CD4-positive, alpha-beta T cell treated with Interleukin-17A for 4 hours (primary cell): ENCODE measurements around the gene REPIN1.
A peak's percentile ranks its signal among the peaks of the same experiment; 100 is the strongest.

Experiments used
- DNase-seq: peaks from one replicate; pipeline ENCODE4 v3.0.0-alpha.2; 2020; ENCODE audit warnings: mixed read lengths

Gene REPIN1

DNA sequence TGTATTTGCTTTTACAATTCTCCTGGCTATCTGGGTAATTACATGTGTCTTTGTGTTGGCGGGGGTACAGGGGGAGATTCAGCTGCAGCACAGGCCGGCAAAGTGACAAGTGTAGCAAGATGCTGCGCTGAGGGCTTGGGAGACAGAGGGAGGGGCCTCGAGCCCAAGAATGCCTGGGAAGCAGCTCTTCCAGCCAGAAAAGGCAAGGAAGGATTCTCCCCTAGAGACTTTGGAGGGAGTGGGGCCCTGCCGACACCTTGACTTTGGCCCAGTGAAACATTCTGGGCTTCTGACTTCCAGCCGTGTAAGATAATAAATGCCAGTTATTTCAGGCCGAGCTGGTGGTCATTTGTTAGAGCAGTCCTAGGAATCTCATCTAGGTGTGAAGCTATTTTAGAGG lies 7.2 kb upstream of the REPIN1 start:
- DNase-seq = no peak

DNA sequence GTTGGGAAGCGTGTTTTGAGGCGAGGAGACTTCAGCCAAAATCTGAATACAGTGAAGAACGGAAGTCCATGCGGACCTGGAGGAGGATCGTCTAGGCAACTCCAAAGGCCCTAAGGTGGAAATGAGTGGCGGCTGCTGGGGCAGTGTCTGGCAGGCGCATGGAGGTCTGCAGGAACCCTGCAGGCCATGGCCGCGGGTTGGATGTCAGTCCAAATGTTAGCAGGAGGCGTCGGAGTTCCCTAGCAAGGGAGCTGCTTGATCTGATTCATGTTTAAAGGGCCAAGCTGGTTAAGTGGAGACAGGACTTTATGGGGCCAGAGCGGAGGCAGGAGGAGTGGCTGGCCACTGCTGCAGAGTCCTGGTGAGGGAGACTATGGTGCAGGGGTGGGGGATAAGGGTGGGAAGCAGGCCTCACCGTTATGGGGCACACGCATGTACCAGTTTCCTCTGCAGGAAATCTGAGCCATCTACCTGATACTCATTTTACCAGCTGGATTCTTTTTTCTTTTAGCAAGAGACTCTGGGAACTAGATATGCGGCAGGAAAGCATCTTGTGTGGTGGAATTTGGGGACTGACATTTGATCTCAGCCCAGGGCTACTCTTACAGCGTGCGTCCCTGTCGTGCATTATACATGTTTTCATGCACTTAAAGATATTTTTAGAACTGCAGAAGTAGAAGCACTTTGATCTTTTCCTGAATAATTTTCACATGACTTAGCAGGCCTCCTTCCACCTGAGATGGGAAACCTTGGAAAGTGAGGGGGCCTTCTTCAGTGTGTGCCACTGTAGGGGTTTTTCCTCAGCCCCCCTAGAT lies 6.6 kb upstream of the REPIN1 start:
- DNase-seq = no peak

GRCh38 chr7:150363370-150363769 lies 5.3 kb upstream of the REPIN1 start:
- no peak for DNase-seq

DNA sequence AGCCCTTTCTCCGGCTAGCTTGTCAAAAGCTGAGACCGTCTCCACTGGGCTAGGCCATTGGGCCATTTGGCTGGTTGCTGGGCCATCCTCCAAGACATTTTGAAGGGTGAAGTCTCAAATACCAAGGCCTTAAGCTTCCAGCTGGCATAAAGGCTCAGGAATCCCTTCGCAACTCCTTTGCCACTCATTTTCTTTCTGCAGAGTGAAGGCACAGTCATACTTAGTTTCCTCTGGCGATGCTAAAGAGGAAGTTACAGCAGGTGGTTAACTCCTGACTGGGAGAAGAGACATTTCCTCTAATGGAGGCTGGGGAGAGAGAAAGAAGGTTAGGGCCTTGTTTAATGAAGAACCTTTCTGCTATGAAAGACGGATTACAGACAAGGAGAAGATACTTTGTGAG lies 4.8 kb upstream of the REPIN1 start:
- DNase-seq = no peak

GRCh38 chr7:150365194-150365593 lies 3.4 kb upstream of the REPIN1 start:
- DNase-seq = no peak

DNA sequence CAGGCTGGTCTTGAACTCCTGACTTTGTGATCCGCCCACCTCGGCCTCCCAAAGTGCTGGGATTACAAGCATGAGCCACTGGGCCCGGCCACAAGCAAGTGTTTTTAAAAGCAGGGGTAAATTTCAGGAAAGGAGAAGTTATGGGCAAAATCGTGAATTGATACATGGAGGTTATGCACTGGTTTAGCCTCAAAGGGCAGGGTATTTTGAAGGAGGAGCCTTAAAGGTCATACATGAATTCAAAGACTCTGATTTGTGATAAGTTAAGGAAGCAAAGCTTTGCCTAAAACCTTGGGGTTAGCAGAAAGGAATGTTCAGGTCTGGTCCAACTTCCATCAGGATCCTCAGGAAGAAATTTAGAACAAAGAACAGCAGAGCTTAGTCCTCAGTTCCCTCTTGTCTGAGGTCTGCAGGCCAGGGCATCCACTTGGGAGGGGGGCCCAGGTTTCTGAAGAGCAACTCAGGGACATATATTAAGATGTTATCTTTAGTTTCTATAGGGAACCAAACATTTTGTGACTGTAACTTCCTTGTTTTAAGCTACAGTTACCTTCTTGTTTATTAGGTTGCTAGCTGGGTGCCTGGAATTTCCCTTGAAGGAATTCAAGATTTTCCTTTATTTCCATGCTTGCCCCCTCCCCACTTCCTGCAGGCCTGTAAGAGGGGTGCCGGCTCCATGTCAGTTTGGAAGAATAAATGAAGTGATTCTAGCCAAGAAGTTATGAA lies 2.8 kb upstream of the REPIN1 start:
- DNase-seq = no peak

- DNase-seq = no peak
Observed at GRCh38 chr7:150367677-150368095, 936 bp upstream of the REPIN1 start.

DNA sequence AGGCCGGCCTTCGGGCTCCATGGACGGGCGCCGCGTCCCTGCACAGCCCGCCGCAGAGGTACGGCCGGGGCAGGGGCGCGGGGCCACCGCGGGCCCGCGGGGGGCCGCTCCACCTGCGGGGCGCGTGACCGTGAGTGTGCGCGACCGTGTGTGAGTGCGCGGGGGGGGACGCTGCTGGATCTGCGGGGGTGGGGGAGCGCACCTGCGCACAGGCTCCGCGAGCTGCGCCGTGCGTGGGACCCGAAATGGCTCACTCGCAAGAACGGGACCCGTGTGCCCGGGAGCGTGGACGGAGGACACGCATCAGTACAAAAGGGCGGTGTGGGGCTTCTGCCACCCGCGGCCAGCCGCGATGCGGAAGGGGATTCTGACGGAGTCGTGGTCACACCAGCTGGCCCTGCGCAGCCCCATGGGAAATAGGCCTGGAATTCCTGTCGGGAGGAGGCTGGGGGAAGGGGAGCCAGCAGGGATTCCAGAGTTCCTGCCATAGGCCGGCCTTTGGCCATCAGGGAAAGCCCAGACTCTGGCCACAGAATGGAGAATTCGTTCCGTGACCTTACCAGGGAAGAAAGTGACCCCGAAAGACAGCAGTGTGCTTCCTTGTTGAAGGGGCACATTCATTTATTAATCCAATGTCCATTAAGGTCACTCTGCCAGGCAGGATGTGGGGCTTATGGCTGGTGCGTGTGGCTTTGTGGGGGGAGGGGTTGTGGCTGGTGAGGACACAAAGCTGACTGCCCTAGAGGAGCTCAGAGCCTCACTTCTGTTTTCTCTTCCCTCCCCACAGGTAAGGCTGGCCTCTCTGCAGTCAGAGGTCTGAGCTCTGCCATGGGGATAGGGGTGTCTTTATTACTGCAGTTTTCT lies 494 bp downstream of the REPIN1 start:
- peak; percentile 80 for DNase-seq

GRCh38 chr7:150369748-150370501 lies 1.3 kb downstream of the REPIN1 start:
- no peak for DNase-seq

DNA sequence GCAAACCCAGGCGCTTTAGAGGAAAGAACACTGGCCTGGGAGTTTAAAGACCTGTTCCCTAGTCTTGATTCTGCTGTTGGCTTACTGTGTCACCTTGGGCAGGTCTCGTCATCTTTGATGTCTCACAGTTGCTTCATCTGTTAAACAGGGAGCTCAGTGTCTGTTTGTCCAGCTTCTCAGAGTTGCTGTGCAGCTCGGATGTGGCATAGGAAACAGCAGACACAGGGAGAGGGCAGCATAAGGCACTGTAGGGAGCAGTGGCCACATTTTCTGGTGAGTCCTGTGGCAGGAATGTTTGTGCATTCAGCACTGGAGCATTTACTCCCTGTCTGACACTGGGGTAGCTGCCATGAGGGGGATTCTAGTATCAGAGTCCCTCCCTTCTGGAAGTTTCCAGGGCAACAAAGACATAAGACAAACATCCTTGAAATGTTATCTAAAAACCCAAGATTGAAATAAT lies 2.0 kb downstream of the REPIN1 start:
- no peak for DNase-seq

GRCh38 chr7:150371131-150371995 lies 2.7 kb downstream of the REPIN1 start:
- DNase-seq = no peak

DNA sequence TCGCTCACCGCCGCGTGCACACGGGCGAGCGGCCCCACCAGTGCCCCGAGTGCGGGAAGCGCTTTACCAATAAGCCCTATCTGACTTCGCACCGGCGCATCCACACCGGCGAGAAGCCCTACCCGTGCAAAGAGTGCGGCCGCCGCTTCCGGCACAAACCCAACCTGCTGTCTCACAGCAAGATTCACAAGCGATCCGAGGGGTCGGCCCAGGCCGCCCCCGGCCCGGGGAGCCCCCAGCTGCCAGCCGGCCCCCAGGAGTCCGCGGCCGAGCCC lies 3.3 kb downstream of the REPIN1 start:
- DNase-seq = no peak

- no peak for DNase-seq
Observed at GRCh38 chr7:150372271-150373048, 3.8 kb downstream of the REPIN1 start.

- DNase-seq = no peak
Observed at GRCh38 chr7:150373049-150373801, 4.6 kb downstream of the REPIN1 start.

DNA sequence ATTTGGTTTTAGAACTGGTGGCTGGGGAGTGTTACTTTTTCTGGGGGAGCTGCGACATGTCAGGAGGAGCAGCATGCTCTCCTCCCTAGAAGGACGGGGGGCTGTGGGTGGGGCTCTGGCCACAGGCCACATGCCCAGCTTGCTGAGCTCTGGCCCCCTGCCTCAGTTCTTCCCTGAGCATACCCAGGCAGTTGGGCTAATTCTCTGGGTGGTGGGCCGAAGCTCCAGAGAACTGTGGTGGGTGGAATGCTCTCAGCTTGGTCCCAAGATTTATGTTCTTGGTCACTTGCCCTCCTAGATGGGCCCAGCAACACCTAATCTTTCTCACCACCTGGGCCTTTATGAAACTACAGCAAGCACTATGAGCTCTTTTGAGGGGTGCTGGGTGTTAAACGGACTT lies 5.4 kb downstream of the REPIN1 start:
- DNase-seq = no peak

DNA sequence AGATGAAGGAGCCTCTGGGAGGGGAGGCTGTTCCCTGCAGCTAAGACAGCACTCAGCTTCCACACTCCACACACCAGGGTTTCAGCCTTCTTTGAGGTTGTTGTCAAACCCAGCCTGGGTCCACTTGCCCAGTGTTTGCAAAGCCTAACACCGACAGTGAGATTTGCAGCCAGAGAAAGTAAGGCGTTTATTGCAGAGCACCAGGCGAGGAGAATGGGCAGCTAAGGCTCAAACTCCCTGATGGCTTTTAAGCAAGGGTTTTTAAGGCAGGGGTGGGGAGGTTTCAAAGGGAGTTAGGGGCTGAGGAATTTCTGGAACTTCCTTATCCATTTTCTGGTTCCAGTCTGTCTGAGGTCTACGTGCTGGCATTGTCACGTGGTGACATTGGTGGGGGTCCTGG lies 5.8 kb downstream of the REPIN1 start:
- DNase-seq = no peak

DNA sequence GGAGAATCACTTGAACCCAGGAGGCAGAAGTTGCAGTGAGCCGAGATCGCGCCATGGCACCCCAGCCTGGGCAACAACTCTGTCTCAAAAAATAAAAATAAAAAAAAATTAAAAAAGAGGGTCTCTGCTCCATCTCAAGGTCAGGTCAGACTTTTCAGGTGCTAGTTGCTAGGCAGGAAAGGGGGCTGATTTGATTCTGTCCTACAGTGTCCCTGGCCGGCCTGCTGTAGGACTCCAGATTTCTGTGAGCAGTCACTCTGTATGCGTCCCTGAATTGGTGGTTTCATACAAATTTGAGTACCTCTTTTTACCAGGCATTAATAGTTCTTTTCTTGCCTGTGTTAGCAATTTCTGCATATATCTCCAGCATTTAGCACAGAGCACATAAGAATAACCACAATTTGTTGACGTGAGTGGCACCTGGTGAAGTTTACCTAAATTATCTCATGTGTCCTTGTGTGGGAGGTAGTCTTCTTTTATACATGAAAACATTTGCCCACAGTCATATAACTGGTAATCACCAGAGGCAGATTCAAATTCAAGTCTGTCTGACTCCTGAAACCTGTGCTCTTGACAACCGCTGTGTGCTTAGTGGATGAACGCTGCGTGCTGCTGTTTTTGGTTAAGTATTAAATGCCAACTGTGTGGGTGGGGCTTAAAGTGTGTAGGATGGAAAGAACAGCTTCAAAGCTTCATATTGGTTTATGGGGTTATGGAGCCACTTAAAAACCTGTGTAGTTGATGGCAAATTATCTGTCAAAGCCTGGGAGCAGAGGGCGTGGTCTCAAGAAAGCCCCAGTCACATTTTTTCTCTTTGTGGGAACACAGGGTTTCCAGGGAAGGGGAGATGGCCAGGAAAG lies 7.3 kb downstream of the REPIN1 start:
- peak; percentile 66 for DNase-seq

DNA sequence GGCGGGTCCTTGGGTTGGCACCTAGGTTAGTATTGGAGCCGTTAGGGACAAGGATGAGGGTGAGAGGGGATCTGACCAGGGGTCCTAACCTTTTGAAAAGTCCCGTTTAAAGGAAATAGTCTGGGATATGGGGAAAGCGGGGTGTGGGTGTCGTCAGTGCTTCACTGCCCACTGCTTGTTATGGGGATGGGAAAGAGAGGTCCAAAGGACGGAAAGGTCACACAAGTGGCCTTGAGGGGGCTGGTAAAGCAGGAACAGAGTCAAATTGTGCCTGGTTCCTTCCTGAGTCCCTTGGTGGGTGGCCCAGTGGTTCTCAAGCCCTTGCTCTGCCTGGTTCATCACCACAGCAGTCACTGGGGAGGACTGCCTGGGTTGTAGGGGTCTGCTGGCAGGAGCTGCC lies 7.9 kb downstream of the REPIN1 start:
- DNase-seq = no peak

DNA sequence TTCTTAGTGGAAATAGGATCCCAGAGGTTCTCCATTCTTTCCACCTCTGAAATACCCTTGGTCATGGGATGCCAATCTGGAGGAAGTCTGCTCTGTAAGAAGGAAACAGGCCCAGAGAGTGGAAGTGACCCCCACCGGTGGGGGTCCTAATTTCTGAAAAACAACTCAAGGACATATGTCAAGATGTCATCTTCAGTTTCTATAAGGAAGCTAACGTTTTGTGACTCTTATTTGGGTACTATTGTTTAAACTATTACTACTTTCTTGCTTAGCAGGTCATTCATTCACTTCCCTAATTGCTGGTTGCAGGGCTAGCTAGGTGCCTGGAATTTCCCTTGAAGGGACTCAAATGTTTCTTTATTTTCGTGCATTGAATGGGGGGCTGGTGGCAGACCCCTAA lies 8.6 kb downstream of the REPIN1 start:
- DNase-seq = no peak
